ENCODE data around the gene SCG5.

DNA sequence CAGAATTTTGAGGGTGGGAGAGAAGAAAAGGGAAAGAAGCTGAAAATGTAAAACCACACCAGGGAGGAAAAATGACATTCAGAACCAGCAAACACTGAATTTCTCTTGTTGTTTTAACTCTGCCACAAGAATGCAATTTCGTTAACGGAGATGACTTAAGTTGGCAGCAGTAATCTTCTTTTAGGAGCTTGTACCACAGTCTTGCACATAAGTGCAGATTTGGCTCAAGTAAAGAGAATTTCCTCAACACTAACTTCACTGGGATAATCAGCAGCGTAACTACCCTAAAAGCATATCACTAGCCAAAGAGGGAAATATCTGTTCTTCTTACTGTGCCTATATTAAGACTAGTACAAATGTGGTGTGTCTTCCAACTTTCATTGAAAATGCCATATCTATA is 91.8 kb downstream of the SCG5 start:
- TF ChIP-seq, protein P1, sequence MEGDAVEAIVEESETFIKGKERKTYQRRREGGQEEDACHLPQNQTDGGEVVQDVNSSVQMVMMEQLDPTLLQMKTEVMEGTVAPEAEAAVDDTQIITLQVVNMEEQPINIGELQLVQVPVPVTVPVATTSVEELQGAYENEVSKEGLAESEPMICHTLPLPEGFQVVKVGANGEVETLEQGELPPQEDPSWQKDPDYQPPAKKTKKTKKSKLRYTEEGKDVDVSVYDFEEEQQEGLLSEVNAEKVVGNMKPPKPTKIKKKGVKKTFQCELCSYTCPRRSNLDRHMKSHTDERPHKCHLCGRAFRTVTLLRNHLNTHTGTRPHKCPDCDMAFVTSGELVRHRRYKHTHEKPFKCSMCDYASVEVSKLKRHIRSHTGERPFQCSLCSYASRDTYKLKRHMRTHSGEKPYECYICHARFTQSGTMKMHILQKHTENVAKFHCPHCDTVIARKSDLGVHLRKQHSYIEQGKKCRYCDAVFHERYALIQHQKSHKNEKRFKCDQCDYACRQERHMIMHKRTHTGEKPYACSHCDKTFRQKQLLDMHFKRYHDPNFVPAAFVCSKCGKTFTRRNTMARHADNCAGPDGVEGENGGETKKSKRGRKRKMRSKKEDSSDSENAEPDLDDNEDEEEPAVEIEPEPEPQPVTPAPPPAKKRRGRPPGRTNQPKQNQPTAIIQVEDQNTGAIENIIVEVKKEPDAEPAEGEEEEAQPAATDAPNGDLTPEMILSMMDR (IDR thresholded peaks at IDR 0.05 in 2 of 3, conservative IDR thresholded peaks at IDR 0.05 in 1 of 3; ENCODE audit: control insufficient read depth in 2 of 3, extremely low read depth in 1 of 3, insufficient read depth in 1 of 3, low read depth in 3 of 3, low read length in 3 of 3), result no peak
- no peak for TF ChIP-seq EZH2 (IDR thresholded peaks at IDR 0.05; ENCODE audit: borderline replicate concordance, control insufficient read depth, low read depth, low read length)
- TF ChIP-seq POLR2A (IDR thresholded peaks at IDR 0.05; ENCODE audit: low read depth, low read length), result no peak
- no peak for TF ChIP-seq CHD1 (IDR thresholded peaks at IDR 0.05; ENCODE audit: low read depth, low read length)
- TF ChIP-seq YY1 (IDR thresholded peaks at IDR 0.05; ENCODE audit: low read depth, low read length), result no peak
- TF ChIP-seq GABPA (IDR thresholded peaks at IDR 0.05; ENCODE audit: low read depth), result no peak
- TF ChIP-seq FOXM1 (IDR thresholded peaks at IDR 0.05; ENCODE audit: low read depth, low read length), result no peak
- no peak for TF ChIP-seq HDAC6 (IDR thresholded peaks at IDR 0.05; ENCODE audit: unreplicated experiment)
- no peak for TF ChIP-seq MEF2A (IDR thresholded peaks at IDR 0.05; ENCODE audit: insufficient read depth, low read depth, low read length)
